ENCODE data around the gene PPL.

The PPL gene

DNA sequence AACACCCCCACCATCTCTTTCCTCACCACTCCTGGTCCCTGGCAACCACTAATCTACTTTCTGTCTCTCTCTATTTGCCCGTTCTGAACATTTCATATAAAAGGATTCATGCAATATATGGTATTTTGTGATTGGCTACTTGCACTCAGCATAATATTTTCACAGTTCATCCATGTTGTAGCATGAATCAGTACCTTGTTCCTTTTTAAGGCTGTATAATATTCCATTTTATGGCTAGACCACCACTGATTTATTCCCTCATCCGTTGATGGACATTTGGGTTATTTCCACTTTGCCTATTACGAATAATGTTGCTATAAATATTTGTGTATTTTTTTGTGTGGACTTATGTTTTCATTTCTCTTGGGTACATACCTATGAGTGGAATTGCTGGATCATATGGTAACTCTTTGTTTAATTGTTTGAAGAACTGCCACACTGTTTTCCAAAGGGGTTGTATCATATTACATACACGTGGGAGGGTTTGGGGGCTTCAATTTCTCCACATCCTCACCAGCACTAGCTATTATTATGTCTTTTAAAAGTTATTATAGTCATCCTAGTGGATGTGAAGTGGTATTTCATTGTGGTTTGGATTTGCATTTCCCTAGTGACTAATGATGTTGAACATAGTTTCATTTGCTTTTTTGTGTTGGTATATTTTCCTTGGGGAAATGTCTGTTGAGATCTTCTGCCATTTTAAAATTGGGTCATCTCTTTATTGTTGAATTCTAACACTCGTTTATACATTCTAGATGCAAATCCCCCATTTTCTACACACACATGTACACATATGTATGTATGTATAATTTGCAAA, 47.4 kb upstream of the PPL start:
- Histone ChIP-seq H3K36me3 (ENCODE audit: control insufficient read depth in 2 of 2, insufficient read depth in 1 of 2, low read length in 2 of 2) (no peaks in the 10 kb centered on the region), H3K4me3 (ENCODE audit: low read depth, low read length) (no peak overlapping the region), H3K4me1 (ENCODE audit: control insufficient read depth, insufficient read depth, low read length) (no peaks in the 10 kb centered on the region), H3K9me3 (ENCODE audit: control insufficient read depth, insufficient read depth, low read depth, low read length) (no peaks in the 10 kb centered on the region), H3K27ac (ENCODE audit: extremely low read depth, low read depth, low read length) (no peak overlapping the region)
- ChIA-PET POLR2A (no interaction called here), CTCF (no interaction called here)
- TF ChIP-seq ZNF146 (tag by site-specific recombination; IDR thresholded peaks at IDR 0.05) (peak; percentile 98), YY2 (tag by site-specific recombination; IDR thresholded peaks at IDR 0.05) (no peak), ZNF580 (tag by site-specific recombination; IDR thresholded peaks at IDR 0.05) (peak; percentile 67; the same call in 1 of the 2 replicates), ZNF140 (tag by site-specific recombination; IDR thresholded peaks at IDR 0.05) (peak; percentile 93), ZNF48 (tag by site-specific recombination; IDR thresholded peaks at IDR 0.05) (no peak)
- TF ChIP-seq, protein P1, sequence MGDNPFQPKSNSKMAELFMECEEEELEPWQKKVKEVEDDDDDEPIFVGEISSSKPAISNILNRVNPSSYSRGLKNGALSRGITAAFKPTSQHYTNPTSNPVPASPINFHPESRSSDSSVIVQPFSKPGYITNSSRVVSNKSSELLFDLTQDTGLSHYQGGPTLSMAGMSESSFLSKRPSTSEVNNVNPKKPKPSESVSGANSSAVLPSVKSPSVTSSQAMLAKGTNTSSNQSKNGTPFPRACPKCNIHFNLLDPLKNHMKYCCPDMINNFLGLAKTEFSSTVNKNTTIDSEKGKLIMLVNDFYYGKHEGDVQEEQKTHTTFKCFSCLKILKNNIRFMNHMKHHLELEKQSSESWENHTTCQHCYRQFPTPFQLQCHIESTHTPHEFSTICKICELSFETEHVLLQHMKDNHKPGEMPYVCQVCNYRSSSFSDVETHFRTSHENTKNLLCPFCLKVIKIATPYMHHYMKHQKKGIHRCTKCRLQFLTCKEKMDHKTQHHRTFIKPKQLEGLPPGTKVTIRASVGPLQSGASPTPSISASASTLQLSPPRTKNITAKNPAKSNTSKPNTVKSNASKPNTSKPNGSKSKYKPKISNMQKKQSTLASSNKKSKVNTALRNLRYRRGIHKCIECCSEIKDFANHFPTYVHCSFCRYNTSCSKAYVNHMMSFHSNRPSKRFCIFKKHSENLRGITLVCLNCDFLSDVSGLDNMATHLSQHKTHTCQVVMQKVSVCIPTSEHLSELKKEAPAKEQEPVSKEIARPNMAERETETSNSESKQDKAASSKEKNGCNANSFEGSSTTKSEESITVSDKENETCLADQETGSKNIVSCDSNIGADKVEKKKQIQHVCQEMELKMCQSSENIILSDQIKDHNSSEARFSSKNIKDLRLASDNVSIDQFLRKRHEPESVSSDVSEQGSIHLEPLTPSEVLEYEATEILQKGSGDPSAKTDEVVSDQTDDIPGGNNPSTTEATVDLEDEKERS (tag by site-specific recombination; IDR thresholded peaks at IDR 0.05), result 0 out of 2 replicates have a peak, but pooled peaks have one; percentile 23

DNA sequence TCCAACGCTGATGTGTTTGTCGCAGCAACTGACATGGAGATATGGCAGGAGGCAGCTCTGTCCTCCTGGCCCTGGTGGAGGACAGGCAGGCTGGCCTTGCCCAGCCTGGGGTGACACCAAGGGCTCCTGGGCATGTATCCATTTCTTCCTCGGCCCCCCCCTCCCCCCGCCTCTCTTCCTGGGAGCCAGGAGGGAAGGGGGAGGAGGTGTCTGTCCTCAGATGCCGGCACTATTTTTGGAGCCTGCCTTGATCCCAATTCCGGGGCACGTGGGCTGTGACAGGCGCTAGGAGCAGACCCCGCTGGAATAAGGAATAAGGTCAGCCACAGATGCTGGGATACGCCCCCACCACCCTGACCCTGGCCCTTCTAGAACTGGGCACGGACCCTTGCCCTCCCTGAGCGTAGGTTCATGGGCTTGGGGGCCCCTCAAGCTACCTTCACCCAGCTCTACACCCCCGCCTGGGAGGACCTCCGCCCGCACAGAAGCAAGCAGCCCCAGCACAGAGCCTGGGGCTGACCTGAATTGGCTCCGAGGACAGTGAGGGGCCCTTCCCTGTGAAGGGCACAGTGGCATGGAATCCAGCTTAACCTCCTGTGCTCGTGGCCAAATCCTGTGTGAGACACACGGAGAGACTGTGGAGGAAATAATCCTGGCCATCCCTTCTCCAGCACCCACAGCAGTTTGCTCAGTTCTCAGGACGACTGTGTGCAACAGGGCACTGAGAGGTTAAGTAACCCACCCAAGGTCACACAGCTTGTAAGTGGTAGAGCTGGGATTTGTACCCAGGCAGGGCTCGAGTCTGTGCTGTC, 45.3 kb upstream of the PPL start:
- H3K9me3 ChIP-seq (ENCODE audit: control insufficient read depth, insufficient read depth, low read depth, low read length), result no peaks in the 10 kb centered on the region
- H3K27ac ChIP-seq (ENCODE audit: extremely low read depth, low read depth, low read length), result no peak overlapping the region
- H3K4me1 ChIP-seq (ENCODE audit: control insufficient read depth, insufficient read depth, low read length), result no peaks in the 10 kb centered on the region
- ChIA-PET CTCF (no interaction called here), POLR2A (no interaction called here)
- H3K4me3 ChIP-seq (ENCODE audit: low read depth, low read length), result no peak overlapping the region
- H3K36me3 ChIP-seq (ENCODE audit: control insufficient read depth in 2 of 2, insufficient read depth in 1 of 2, low read length in 2 of 2), result no peaks in the 10 kb centered on the region
- TF ChIP-seq ZNF510 (tag by site-specific recombination; IDR thresholded peaks at IDR 0.05; ENCODE audit: insufficient replicate concordance) (no peak), ZNF626 (tag by site-specific recombination; IDR thresholded peaks at IDR 0.05) (no peak), ZNF843 (tag by site-specific recombination; IDR thresholded peaks at IDR 0.05) (no peak), ZNF239 (tag by site-specific recombination; IDR thresholded peaks at IDR 0.05) (no peak), ZBTB20 (tag by site-specific recombination; IDR thresholded peaks at IDR 0.05) (no peak)
- TF ChIP-seq, protein P2, sequence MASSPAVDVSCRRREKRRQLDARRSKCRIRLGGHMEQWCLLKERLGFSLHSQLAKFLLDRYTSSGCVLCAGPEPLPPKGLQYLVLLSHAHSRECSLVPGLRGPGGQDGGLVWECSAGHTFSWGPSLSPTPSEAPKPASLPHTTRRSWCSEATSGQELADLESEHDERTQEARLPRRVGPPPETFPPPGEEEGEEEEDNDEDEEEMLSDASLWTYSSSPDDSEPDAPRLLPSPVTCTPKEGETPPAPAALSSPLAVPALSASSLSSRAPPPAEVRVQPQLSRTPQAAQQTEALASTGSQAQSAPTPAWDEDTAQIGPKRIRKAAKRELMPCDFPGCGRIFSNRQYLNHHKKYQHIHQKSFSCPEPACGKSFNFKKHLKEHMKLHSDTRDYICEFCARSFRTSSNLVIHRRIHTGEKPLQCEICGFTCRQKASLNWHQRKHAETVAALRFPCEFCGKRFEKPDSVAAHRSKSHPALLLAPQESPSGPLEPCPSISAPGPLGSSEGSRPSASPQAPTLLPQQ (tag by site-specific recombination; IDR thresholded peaks at IDR 0.05), result no peak
- TF ChIP-seq, protein P3, sequence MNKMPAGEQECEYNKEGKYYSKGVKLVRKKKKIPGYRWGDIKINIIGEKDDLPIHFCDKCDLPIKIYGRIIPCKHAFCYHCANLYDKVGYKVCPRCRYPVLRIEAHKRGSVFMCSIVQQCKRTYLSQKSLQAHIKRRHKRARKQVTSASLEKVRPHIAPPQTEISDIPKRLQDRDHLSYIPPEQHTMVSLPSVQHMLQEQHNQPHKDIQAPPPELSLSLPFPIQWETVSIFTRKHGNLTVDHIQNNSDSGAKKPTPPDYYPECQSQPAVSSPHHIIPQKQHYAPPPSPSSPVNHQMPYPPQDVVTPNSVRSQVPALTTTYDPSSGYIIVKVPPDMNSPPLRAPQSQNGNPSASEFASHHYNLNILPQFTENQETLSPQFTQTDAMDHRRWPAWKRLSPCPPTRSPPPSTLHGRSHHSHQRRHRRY (tag by site-specific recombination; IDR thresholded peaks at IDR 0.05), result no peak

DNA sequence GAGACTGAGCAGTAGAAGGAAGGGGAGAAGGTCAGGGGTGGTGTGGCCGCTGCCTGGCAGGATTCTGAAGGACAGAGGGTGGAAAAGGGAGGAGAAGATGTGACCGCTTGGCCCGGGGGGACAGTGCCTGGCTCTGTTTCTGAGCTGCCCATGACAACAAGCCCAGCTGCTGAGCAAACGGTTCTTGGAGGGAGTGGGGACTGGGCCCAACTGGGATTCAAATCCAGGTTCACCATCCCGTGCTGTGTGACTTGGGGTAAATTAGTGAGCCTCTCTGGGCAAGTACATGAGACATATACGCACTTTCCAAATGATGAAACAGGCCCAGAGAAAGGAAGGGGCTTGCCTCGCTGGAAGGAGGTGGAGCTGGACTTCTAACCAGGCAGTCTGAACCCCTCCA, 44.5 kb upstream of the PPL start:
- 0 out of 2 replicates have a peak, but pooled peaks have one; percentile 17 for TF ChIP-seq ZNF768 (tag by site-specific recombination; IDR thresholded peaks at IDR 0.05)
- no peak for TF ChIP-seq PRDM6 (tag by site-specific recombination; IDR thresholded peaks at IDR 0.05)
- no peak for TF ChIP-seq ZNF221 (tag by site-specific recombination; IDR thresholded peaks at IDR 0.05; ENCODE audit: borderline replicate concordance)
- no peak for TF ChIP-seq ZNF830 (tag by site-specific recombination; IDR thresholded peaks at IDR 0.05; ENCODE audit: low read depth)
- H3K4me3 ChIP-seq (ENCODE audit: low read depth, low read length), result no peak overlapping the region
- CTCF ChIA-PET, result no interaction called here
- H3K4me1 ChIP-seq (ENCODE audit: control insufficient read depth, insufficient read depth, low read length), result no peaks in the 10 kb centered on the region
- H3K9me3 ChIP-seq (ENCODE audit: control insufficient read depth, insufficient read depth, low read depth, low read length), result no peaks in the 10 kb centered on the region
- POLR2A ChIA-PET, result no interaction called here
- no peaks in the 10 kb centered on the region for H3K36me3 ChIP-seq (ENCODE audit: control insufficient read depth in 2 of 2, insufficient read depth in 1 of 2, low read length in 2 of 2)
- H3K27ac ChIP-seq (ENCODE audit: extremely low read depth, low read depth, low read length), result no peak overlapping the region

All from HEK293 (cell line).